ENCODE results near the gene EFHB.

DNA sequence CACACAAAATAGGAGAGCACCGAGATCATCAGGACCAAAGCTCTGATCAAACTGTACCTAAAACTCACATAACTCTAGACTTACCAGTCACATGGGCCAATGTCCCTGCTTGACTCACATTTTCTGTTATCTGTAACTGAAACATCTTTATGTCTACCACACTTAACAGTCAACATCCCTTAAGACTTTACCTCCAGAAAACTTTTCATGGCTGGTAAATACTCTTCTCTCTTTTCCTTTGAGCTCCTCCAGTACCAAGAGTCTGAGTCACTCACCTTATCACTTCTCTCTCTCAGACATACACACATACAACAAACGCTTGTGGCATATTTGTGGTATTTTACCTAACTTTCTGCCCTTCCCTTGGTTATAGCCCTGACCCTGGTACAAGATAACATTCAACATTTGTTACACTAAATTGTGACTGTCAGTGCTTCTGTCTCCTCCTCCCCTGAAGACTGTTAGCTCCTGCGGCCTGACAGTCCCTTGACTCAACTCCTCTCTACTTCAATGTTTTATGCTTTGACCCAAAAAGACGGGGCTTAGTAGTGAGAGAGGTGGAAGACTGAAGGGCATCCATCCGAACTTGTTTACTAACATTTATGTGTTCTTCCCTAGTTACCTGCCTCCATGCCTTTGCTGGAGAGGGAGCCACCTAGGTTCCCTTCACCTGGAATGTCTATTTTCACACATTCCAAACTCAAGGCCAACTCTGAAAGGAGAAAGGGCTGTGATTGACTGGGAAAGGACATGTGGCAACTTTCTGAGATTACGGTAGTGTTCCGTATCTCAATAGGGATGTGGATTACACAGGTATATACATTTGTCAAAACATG lies 3.7 kb upstream of the EFHB start:
- TF ChIP-seq, protein P1, sequence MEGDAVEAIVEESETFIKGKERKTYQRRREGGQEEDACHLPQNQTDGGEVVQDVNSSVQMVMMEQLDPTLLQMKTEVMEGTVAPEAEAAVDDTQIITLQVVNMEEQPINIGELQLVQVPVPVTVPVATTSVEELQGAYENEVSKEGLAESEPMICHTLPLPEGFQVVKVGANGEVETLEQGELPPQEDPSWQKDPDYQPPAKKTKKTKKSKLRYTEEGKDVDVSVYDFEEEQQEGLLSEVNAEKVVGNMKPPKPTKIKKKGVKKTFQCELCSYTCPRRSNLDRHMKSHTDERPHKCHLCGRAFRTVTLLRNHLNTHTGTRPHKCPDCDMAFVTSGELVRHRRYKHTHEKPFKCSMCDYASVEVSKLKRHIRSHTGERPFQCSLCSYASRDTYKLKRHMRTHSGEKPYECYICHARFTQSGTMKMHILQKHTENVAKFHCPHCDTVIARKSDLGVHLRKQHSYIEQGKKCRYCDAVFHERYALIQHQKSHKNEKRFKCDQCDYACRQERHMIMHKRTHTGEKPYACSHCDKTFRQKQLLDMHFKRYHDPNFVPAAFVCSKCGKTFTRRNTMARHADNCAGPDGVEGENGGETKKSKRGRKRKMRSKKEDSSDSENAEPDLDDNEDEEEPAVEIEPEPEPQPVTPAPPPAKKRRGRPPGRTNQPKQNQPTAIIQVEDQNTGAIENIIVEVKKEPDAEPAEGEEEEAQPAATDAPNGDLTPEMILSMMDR (conservative IDR thresholded peaks at IDR 0.05; ENCODE audit: low read length) = no peak
- no peak for TF ChIP-seq EZH2phosphoT487 (IDR thresholded peaks at IDR 0.05; ENCODE audit: borderline replicate concordance, low read depth, low read length)
